ENCODE measurements around the gene DUSP19.
A peak's percentile ranks its signal among the peaks of the same experiment; 100 is the strongest.

Gene DUSP19

DNA sequence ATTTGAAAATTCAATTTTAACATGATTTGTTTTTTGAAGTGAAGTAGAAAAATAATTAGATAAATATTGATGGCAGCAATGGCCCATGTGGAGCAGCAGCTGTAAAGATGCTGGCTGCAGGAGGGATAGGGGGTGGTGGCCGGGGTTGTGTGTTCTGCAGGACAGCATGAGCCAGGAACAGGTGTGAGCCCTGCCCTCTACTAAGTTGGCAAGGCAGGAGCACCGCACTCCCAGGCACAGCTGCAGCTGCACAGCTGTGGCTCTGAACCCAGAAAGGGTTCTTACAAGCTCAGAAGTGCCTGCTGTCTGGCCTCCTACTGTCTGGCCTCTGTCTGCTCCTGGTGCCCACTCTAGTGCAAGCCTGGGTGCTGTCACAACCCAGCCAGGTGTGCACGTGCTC is 10.0 kb upstream of the DUSP19 start:
- Histone ChIP-seq H3K4me1 (ENCODE audit: control insufficient read depth, insufficient read depth, low read length) (no peaks in the 10 kb centered on the region), H3K36me3 (ENCODE audit: control insufficient read depth, insufficient read depth, low read length) (no peaks in the 10 kb centered on the region), H3K27ac (ENCODE audit: insufficient read depth, low read depth, low read length, poor library complexity, severe bottlenecking) (no peak overlapping the region), H3K27me3 (ENCODE audit: control insufficient read depth, insufficient read depth, low read length, poor library complexity, severe bottlenecking) (no peaks in the 10 kb centered on the region), H3K4me3 (ENCODE audit: insufficient read depth, low read depth, low read length) (no peak overlapping the region), H3K9me3 (ENCODE audit: control insufficient read depth, low read length) (no peaks in the 10 kb centered on the region)
- 88 to 91% methylated on average over 3 of the region's 3 CpGs for WGBS, 2 experiments

DNA sequence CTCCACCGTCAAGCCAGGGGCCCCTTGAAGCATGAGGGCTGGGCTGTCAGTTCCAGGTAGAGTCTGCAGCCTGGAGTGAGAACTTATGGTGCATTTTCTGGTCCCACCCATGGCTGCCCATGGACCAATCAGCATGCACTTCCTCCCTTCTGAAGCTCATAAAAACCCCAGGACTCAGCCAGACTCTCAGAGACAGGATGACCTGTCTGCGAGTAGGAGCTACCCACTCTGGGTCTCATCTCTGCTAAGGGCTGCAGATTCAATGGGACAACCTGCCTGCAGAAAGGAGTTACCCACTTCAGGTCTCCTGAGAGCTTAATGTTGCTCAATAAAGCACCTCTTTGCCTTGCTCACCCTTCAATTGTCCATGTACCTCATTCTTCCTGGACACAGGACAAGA is 9.4 kb upstream of the DUSP19 start:
- Histone ChIP-seq H3K4me1 (ENCODE audit: control insufficient read depth, insufficient read depth, low read length) (no peaks in the 10 kb centered on the region), H3K36me3 (ENCODE audit: control insufficient read depth, insufficient read depth, low read length) (no peaks in the 10 kb centered on the region), H3K27ac (ENCODE audit: insufficient read depth, low read depth, low read length, poor library complexity, severe bottlenecking) (no peak overlapping the region), H3K4me3 (ENCODE audit: insufficient read depth, low read depth, low read length) (no peak overlapping the region), H3K27me3 (ENCODE audit: control insufficient read depth, insufficient read depth, low read length, poor library complexity, severe bottlenecking) (no peaks in the 10 kb centered on the region), H3K9me3 (ENCODE audit: control insufficient read depth, low read length) (no peaks in the 10 kb centered on the region)
- 91 to 95% methylated on average over 2 of the region's 2 CpGs for WGBS, 2 experiments

DNA sequence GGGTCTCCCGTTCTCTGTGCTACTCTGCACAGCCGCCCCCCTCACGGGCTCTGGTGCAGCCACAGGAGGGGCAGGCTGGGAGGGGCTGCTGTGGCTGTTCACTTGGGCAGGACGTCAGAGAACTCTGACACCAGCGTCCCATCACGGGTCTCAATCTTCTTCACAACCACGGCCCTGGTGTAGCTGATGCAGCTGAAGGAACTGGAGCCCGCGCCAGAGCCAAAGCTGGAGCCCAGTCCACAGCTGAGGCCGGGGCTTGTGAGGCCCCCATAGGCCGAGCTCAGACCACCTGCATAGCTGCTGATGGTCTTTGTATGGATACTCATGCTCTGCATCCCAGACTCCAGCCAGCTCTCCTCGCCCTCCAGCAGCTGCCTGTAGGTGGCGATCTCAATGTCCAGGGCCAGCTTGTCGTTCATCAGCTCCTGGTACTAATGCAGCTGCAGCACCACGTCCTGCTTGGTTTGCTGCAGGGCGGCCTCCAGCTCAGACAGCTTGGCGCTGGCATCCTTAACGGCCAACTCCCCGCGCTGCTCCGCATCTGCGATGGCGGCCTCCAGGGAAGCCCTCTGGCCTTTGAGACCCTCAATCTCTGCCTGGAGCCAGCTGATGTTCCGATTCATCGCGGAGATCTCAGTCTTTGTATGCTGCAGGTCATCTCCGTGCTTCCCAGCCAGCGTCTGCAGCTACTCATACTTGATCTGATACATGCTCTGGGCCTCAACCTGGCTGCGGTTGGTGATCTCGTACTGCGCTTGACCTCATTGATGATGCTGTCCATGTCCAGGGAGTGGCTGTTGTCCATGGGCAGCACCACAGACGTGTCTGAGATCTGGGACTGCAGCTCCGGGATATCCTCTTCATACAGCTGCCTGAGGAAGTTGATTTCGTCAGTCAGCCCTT is 7.4 kb upstream of the DUSP19 start:
- H3K4me3 ChIP-seq (ENCODE audit: insufficient read depth, low read depth, low read length) = no peak overlapping the region
- WGBS, 2 experiments = 83 to 86% methylated on average over 34 of the region's 34 CpGs
- no peaks in the 10 kb centered on the region for H3K36me3 ChIP-seq (ENCODE audit: control insufficient read depth, insufficient read depth, low read length)
- H3K9me3 ChIP-seq (ENCODE audit: control insufficient read depth, low read length) = no peaks in the 10 kb centered on the region
- H3K27ac ChIP-seq (ENCODE audit: insufficient read depth, low read depth, low read length, poor library complexity, severe bottlenecking) = no peak overlapping the region
- H3K4me1 ChIP-seq (ENCODE audit: control insufficient read depth, insufficient read depth, low read length) = no peaks in the 10 kb centered on the region
- no peaks in the 10 kb centered on the region for H3K27me3 ChIP-seq (ENCODE audit: control insufficient read depth, insufficient read depth, low read length, poor library complexity, severe bottlenecking)

DNA sequence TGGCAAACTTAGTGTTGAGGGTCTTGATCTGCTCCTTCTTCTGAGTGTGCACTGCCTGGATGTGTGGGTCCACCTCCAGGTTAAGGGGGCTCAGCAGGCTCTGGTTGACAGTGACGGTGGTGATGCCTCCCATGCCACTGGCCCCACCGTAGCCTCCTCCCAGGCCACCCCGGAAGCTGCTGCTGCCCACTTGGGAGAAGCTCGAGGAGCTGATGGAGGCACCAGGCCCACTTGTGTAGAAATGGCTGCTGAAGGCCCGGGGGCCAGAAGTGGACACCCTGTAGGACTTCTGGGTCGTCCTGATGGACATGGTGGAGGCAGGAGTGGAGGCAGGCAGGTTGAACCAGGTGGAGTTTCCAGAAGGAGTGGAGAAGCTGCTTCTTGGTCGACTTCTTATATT is 6.4 kb upstream of the DUSP19 start:
- Histone ChIP-seq H3K27me3 (ENCODE audit: control insufficient read depth, insufficient read depth, low read length, poor library complexity, severe bottlenecking) (no peaks in the 10 kb centered on the region), H3K36me3 (ENCODE audit: control insufficient read depth, insufficient read depth, low read length) (no peaks in the 10 kb centered on the region), H3K9me3 (ENCODE audit: control insufficient read depth, low read length) (no peaks in the 10 kb centered on the region), H3K27ac (ENCODE audit: insufficient read depth, low read depth, low read length, poor library complexity, severe bottlenecking) (no peak overlapping the region), H3K4me1 (ENCODE audit: control insufficient read depth, insufficient read depth, low read length) (no peaks in the 10 kb centered on the region), H3K4me3 (ENCODE audit: insufficient read depth, low read depth, low read length) (no peak overlapping the region)
- 92 to 93% methylated on average over 7 of the region's 7 CpGs for whole genome bisulfite sequencing, 2 experiments

DNA sequence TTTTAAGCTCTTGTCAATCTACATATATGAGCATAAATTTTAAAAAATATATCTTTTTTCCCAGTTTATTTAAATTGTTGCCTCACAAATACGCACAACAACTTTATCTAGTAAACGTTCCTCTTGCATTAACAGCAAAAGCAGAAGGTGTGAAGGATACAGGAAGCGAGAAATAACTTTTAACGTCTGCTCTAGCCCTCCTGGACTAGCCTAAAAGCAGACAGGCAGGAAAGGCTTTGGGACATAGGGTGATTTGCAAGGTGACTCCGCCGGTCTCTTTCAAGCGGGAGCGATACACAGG is 434 bp upstream of the DUSP19 start:
- H3K4me1 ChIP-seq (ENCODE audit: control insufficient read depth, insufficient read depth, low read length) = no peaks in the 10 kb centered on the region
- peak overlapping the region; percentile 34 for H3K4me3 ChIP-seq (ENCODE audit: insufficient read depth, low read depth, low read length)
- H3K27ac ChIP-seq (ENCODE audit: insufficient read depth, low read depth, low read length, poor library complexity, severe bottlenecking) = no peak overlapping the region
- no peaks in the 10 kb centered on the region for H3K9me3 ChIP-seq (ENCODE audit: control insufficient read depth, low read length)
- no peaks in the 10 kb centered on the region for H3K36me3 ChIP-seq (ENCODE audit: control insufficient read depth, insufficient read depth, low read length)
- 53 to 59% methylated on average over 8 of the region's 8 CpGs for WGBS, 2 experiments
- H3K27me3 ChIP-seq (ENCODE audit: control insufficient read depth, insufficient read depth, low read length, poor library complexity, severe bottlenecking) = no peaks in the 10 kb centered on the region

DNA sequence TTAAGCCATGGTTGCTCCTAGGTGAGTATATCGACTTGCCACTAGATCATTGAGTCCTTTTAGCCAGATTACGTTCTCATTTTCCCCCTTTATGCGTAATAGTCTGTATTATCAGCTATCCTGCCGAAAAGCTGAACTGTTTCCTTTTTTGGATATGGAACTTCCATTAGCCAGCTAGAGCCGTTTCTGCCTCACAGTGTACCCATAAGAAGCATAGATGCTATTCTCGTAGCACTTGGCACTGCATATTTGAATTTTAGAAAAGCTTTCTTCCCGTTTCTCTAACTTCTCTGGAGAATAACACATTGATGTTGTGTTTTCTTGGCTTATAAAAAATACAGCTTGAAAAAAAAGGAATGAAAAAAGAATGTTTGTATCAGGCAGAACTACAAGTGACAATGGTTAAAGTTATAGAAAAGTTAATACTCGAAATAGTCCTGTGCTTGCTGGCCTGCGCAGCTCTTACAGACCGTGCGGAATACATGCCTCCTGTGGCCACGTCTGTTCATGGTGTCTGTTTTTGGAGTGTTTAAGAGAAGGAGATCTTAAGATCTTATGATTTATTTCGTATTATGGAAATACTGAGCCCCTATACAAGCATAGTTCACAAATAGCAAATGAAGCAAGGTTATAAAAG is 710 bp downstream of the DUSP19 start:
- H3K9me3 ChIP-seq (ENCODE audit: control insufficient read depth, low read length) = no peaks in the 10 kb centered on the region
- no peak overlapping the region for H3K27ac ChIP-seq (ENCODE audit: insufficient read depth, low read depth, low read length, poor library complexity, severe bottlenecking)
- no peaks in the 10 kb centered on the region for H3K27me3 ChIP-seq (ENCODE audit: control insufficient read depth, insufficient read depth, low read length, poor library complexity, severe bottlenecking)
- 91 to 93% methylated on average over 13 of the region's 13 CpGs for WGBS, 2 experiments
- peak overlapping the region; percentile 34 for H3K4me3 ChIP-seq (ENCODE audit: insufficient read depth, low read depth, low read length)
- no peaks in the 10 kb centered on the region for H3K4me1 ChIP-seq (ENCODE audit: control insufficient read depth, insufficient read depth, low read length)
- no peaks in the 10 kb centered on the region for H3K36me3 ChIP-seq (ENCODE audit: control insufficient read depth, insufficient read depth, low read length)

DNA sequence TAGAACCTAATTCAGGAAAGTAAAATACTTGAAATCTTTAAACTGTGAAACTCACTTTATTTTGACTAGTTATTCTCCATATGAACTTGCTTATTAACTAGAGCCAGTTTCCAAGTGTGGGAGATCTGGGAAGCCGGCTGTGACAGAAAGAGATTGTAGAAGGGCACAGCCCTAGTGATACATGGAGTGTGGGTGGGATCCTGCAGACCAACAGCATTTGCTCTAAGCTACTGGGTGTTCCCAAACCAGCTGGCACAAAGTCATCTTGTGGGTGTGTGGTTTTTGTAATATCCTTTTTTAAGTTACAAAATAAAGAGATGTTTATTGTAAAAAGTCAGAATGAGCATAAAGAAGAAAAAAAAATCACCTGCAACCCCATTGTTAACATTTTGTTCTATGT is 3.4 kb downstream of the DUSP19 start:
- Histone ChIP-seq H3K4me1 (ENCODE audit: control insufficient read depth, insufficient read depth, low read length) (no peaks in the 10 kb centered on the region), H3K27ac (ENCODE audit: insufficient read depth, low read depth, low read length, poor library complexity, severe bottlenecking) (no peak overlapping the region), H3K4me3 (ENCODE audit: insufficient read depth, low read depth, low read length) (no peak overlapping the region), H3K36me3 (ENCODE audit: control insufficient read depth, insufficient read depth, low read length) (no peaks in the 10 kb centered on the region), H3K9me3 (ENCODE audit: control insufficient read depth, low read length) (no peaks in the 10 kb centered on the region), H3K27me3 (ENCODE audit: control insufficient read depth, insufficient read depth, low read length, poor library complexity, severe bottlenecking) (no peaks in the 10 kb centered on the region)
- 79 to 92% methylated on average over 1 of the region's 1 CpG for WGBS, 2 experiments

DNA sequence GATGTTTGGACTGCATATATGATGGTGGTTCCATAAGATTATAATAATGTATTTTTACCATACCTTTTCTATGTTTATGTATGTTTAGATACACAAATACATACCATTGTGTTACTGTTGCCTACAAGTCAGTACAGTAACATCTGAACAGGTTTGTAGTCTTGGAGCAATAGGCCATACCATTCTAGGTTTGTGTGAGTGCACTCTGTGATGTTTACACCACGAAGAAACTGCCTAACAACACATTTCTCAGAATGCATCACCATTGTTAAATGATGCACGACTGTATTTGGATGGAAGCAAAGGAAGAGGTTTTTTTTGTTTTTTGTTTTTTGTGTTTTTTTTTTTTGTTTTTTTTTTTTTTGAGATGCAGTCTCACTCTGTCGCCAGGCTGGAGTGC is 9.5 kb downstream of the DUSP19 start:
- Histone ChIP-seq H3K4me1 (ENCODE audit: control insufficient read depth, insufficient read depth, low read length) (no peaks in the 10 kb centered on the region), H3K9me3 (ENCODE audit: control insufficient read depth, low read length) (no peaks in the 10 kb centered on the region), H3K27ac (ENCODE audit: insufficient read depth, low read depth, low read length, poor library complexity, severe bottlenecking) (no peak overlapping the region), H3K27me3 (ENCODE audit: control insufficient read depth, insufficient read depth, low read length, poor library complexity, severe bottlenecking) (no peaks in the 10 kb centered on the region), H3K36me3 (ENCODE audit: control insufficient read depth, insufficient read depth, low read length) (no peaks in the 10 kb centered on the region), H3K4me3 (ENCODE audit: insufficient read depth, low read depth, low read length) (no peak overlapping the region)
- WGBS, 2 experiments = 97 to 98% methylated on average over 3 of the region's 3 CpGs

DNA sequence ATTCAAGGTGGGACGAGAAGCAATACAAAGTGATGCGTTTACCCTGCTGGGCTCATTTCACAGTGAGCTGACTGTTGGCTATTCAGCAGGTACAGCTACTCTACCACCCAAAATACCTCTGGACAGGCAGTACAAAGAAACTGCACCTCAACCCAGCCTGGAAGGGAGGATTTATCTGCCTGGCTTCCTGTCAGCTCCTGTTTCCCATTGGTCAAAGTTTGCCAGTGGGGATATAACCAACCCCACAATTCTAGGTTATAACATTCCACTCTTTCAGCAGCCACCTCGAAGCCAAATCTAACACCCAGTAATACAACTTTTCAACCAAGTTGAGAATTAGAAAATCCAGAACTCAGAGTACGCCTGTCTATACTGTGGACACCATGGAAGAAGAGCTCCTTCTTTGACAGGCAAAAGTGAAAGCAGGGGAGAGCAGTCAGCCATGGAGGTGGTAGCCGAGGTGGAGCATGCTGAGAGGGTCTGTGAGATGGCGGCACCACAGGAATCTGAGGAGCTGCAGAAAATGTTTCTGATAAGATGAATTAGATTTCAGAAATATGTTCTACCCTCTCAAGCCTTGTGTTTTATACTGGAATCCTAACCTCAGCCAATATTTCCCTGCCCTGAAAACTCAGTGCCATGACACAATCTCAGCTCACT is 10.8 kb downstream of the DUSP19 start:
- H3K27me3 ChIP-seq (ENCODE audit: control insufficient read depth, insufficient read depth, low read length, poor library complexity, severe bottlenecking) = no peaks in the 10 kb centered on the region
- no peaks in the 10 kb centered on the region for H3K4me1 ChIP-seq (ENCODE audit: control insufficient read depth, insufficient read depth, low read length)
- 87 to 97% methylated on average over 6 of the region's 6 CpGs for WGBS, 2 experiments
- no peaks in the 10 kb centered on the region for H3K9me3 ChIP-seq (ENCODE audit: control insufficient read depth, low read length)
- no peak overlapping the region for H3K4me3 ChIP-seq (ENCODE audit: insufficient read depth, low read depth, low read length)
- no peaks in the 10 kb centered on the region for H3K36me3 ChIP-seq (ENCODE audit: control insufficient read depth, insufficient read depth, low read length)
- no peak overlapping the region for H3K27ac ChIP-seq (ENCODE audit: insufficient read depth, low read depth, low read length, poor library complexity, severe bottlenecking)

DNA sequence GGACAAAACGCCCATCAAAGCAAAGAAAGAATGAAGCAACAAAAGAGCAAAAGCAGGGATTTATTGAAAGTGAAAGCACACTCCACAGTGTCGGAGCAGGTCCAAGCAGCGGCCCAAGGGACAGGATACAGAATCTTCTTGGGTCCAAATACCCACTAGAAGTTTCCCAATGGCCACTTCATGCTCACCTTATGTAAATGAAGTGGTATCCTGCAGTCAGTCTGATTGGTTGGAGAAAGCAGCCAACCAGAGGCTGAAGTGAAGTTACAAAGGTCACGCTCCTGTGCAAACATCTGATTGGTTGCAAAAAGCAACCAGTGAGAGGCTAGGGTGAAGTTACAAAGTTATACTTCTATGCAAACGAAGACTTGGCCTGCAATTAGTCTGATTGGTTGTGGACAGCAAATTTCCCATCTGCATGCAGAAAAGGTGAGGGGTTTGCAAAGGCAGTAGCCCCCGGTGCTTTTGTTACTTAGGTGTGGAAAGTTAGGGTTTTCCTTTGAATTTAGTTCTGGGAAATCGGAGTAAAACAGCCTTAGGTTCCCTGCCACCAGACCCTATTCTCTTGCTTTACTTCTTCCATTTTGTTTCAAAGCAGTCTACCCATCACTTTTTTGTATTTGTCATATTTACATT is 12.9 kb downstream of the DUSP19 start:
- Histone ChIP-seq H3K36me3 (ENCODE audit: control insufficient read depth, insufficient read depth, low read length) (no peaks in the 10 kb centered on the region), H3K27ac (ENCODE audit: insufficient read depth, low read depth, low read length, poor library complexity, severe bottlenecking) (no peak overlapping the region), H3K4me3 (ENCODE audit: insufficient read depth, low read depth, low read length) (no peak overlapping the region), H3K27me3 (ENCODE audit: control insufficient read depth, insufficient read depth, low read length, poor library complexity, severe bottlenecking) (no peaks in the 10 kb centered on the region), H3K4me1 (ENCODE audit: control insufficient read depth, insufficient read depth, low read length) (no peaks in the 10 kb centered on the region), H3K9me3 (ENCODE audit: control insufficient read depth, low read length) (no peaks in the 10 kb centered on the region)
- WGBS, 2 experiments = 91 to 95% methylated on average over 7 of the region's 7 CpGs

All from ectodermal cell (in vitro differentiated cells).